MM.1S (cell line): ENCODE data around the gene HOXB2.

Source experiments
- DNase-seq: peaks from one replicate; pipeline ENCODE4 v3.0.0-alpha.2; 2015
- H2AFZ ChIP-seq: fragments of 300-600 bp; sonication (generic); 2 replicates; pipeline ENCODE4 v1.6.0; 2016; ENCODE audit warnings: antibody characterized with exemption, low read length
- H3F3A ChIP-seq: fragments of 300-600 bp; sonication (generic); 2 replicates; pipeline ENCODE4 v1.6.1; 2016; ENCODE audit warnings: mild to moderate bottlenecking, antibody characterized with exemption, low read length, moderate library complexity, mixed read lengths; ENCODE audit not compliant: insufficient read depth
- H3K27ac ChIP-seq: fragments of 300-600 bp; sonication (generic); 2 replicates; pipeline ENCODE4 v1.5.1; 2016; ENCODE audit warnings: mild to moderate bottlenecking, low read length
- H3K27me3 ChIP-seq: fragments of 300-600 bp; sonication (generic); replicated peaks from 2 replicates; pipeline ENCODE4 v1.6.0; 2016; ENCODE audit warnings: low read length; ENCODE audit not compliant: insufficient read depth
- H3K36me3 ChIP-seq: fragments of 300-600 bp; sonication (generic); replicated peaks from 2 replicates; pipeline ENCODE4 v1.6.1; 2016; ENCODE audit warnings: mild to moderate bottlenecking, low read length, mixed read lengths; ENCODE audit not compliant: insufficient read depth
- H3K4me1 ChIP-seq: fragments of 300-600 bp; sonication (generic); 2 replicates; pipeline ENCODE4 v1.6.1; 2016; ENCODE audit warnings: low read length, mixed read lengths
- H3K4me2 ChIP-seq: fragments of 300-600 bp; sonication (generic); 2 replicates; pipeline ENCODE4 v1.6.0; 2016; ENCODE audit warnings: low read depth, low read length
- H3K4me3 ChIP-seq: fragments of 300-600 bp; sonication (generic); 2 replicates; pipeline ENCODE4 v1.5.1; 2016; ENCODE audit warnings: low read length, mixed read lengths
- H3K79me2 ChIP-seq: fragments of 300-600 bp; sonication (generic); 2 replicates; pipeline ENCODE4 v1.6.1; 2016; ENCODE audit warnings: mixed run types, low read length, mixed read lengths
- H3K9ac ChIP-seq: fragments of 300-600 bp; sonication (generic); 2 replicates; pipeline ENCODE4 v1.6.1; 2016; ENCODE audit warnings: low read length, mixed read lengths
- H3K9me2 ChIP-seq: fragments of 300-600 bp; sonication (generic); replicated peaks from 2 replicates; pipeline ENCODE4 v1.6.1; 2016; ENCODE audit warnings: mild to moderate bottlenecking, low read length, mixed read lengths; ENCODE audit not compliant: insufficient read depth
- H3K9me3 ChIP-seq: fragments of 300-600 bp; sonication (generic); replicated peaks from 2 replicates; pipeline ENCODE4 v1.6.1; 2016; ENCODE audit warnings: mild to moderate bottlenecking, low read length, mixed read lengths; ENCODE audit not compliant: insufficient read depth
- H4K20me1 ChIP-seq: fragments of 300-600 bp; sonication (generic); 2 replicates; pipeline ENCODE4 v1.6.1; 2016; ENCODE audit warnings: mild to moderate bottlenecking, low read length, moderate library complexity, mixed read lengths; ENCODE audit not compliant: insufficient read depth
- CTCF ChIP-seq: fragments of 300-600 bp; sonication (generic); IDR thresholded peaks from 2 replicates; pipeline ENCODE4 v1.5.1; 2016; ENCODE audit warnings: antibody characterized with exemption, low read length, mixed read lengths
- EZH2 ChIP-seq: fragments of 300-600 bp; sonication (generic); optimal IDR thresholded peaks from 2 replicates; pipeline ENCODE3; 2017; ENCODE audit warnings: low read depth, mild to moderate bottlenecking, antibody characterized with exemption, low read length, mixed read lengths
- EZH2phosphoT487 ChIP-seq: fragments of 300-600 bp; sonication (generic); IDR thresholded peaks from 2 replicates; pipeline ENCODE4 v1.6.1; 2018; ENCODE audit warnings: antibody characterized with exemption, low read length

The HOXB2 gene

GRCh38 chr17:48532261-48532660 is 12.6 kb downstream of the HOXB2 start:
- Histone ChIP-seq H3K9me3 (no peaks in the 10 kb centered on the region), H3K27me3 (no peaks in the 10 kb centered on the region), H3K4me1 (no peaks in the 10 kb centered on the region), H3K9ac (no peak overlapping the region), H3K36me3 (no peaks in the 10 kb centered on the region), H3K4me3 (no peak overlapping the region), H3K27ac (no peak overlapping the region), H3F3A (no peaks in the 10 kb centered on the region), H3K79me2 (no peaks in the 10 kb centered on the region), H3K4me2 (no peak overlapping the region), H3K9me2 (no peaks in the 10 kb centered on the region), H4K20me1 (no peaks in the 10 kb centered on the region), H2AFZ (no peak overlapping the region)
- no peak for TF ChIP-seq EZH2phosphoT487
- TF ChIP-seq EZH2, result no peak
- no peak for TF ChIP-seq CTCF
- DNase-seq, result no peak

- Histone ChIP-seq H3K9ac (no peak within 1 kb of the TSS), H3K4me3 (no peak within 1 kb of the TSS), H3K9me2 (no peaks in the 10 kb centered on the region), H4K20me1 (no peaks in the 10 kb centered on the region), H2AFZ (0 out of 2 replicates have a peak within 1 kb of the TSS, but pooled peaks have one; percentile 11), H3K36me3 (no peaks in the 10 kb centered on the region), H3F3A (no peaks in the 10 kb centered on the region), H3K79me2 (no peaks in the 10 kb centered on the region), H3K4me1 (no peaks in the 10 kb centered on the region), H3K9me3 (no peaks in the 10 kb centered on the region), H3K27me3 (no peaks in the 10 kb centered on the region), H3K27ac (no peak within 1 kb of the TSS), H3K4me2 (no peak within 1 kb of the TSS)
- DNase-seq, result no peak
- TF ChIP-seq EZH2, result no peak
- no peak for TF ChIP-seq EZH2phosphoT487
- TF ChIP-seq CTCF, result no peak
These were observed 14.0 kb downstream of the HOXB2 start, which contains the start of gene HOXB1 for GRCh38 chr17:48530887-48531272. TSS of gene HOXB1 (minus strand) at chr17:48531011. CDS start at chr17:48530904, 107 bp downstream.

GRCh38 chr17:48530208-48530886 is 14.6 kb downstream of the HOXB2 start:
- H3K4me2 ChIP-seq, result no peak overlapping the region
- H4K20me1 ChIP-seq, result no peaks in the 10 kb centered on the region
- H3F3A ChIP-seq, result no peaks in the 10 kb centered on the region
- DNase-seq, result no peak
- H3K27ac ChIP-seq, result no peak overlapping the region
- H3K4me3 ChIP-seq, result no peak overlapping the region
- H2AFZ ChIP-seq, result no peak overlapping the region
- no peaks in the 10 kb centered on the region for H3K79me2 ChIP-seq
- H3K27me3 ChIP-seq, result no peaks in the 10 kb centered on the region
- TF ChIP-seq CTCF (no peak), EZH2 (no peak), EZH2phosphoT487 (no peak)
- H3K36me3 ChIP-seq, result no peaks in the 10 kb centered on the region
- no peaks in the 10 kb centered on the region for H3K9me2 ChIP-seq
- no peaks in the 10 kb centered on the region for H3K9me3 ChIP-seq
- no peaks in the 10 kb centered on the region for H3K4me1 ChIP-seq
- no peak overlapping the region for H3K9ac ChIP-seq
